BE2C (cell line): ENCODE data around the gene ESPNL.

ENCODE experiments used
- DNase-seq: peaks from one replicate; pipeline ENCODE4 v3.0.0-alpha.2; 2020
- H3K27me3 ChIP-seq: fragments of 250-450 bp; sonication (Bioruptor Pico); 2 replicates; pipeline ENCODE4 v1.5.1; 2020; ENCODE audit warnings: mild to moderate bottlenecking
- H3K36me3 ChIP-seq: fragments of 250-450 bp; sonication (Bioruptor Pico); 2 replicates; pipeline ENCODE4 v1.5.1; 2020; ENCODE audit warnings: mild to moderate bottlenecking
- H3K4me1 ChIP-seq: fragments of 250-450 bp; sonication (Bioruptor Pico); 2 replicates; pipeline ENCODE4 v1.5.1; 2020
- H3K4me3 ChIP-seq: 2 replicates; pipeline ENCODE4 v1.5.1; 2011; ENCODE audit warnings: low read depth, low read length
- H3K9me3 ChIP-seq: fragments of 250-450 bp; sonication (Bioruptor Pico); 2 replicates; pipeline ENCODE4 v1.5.1; 2020
- TF ChIP-seq, protein P1 (sequence below): IDR thresholded peaks from 2 replicates; pipeline ENCODE4 v1.5.1; 2012; ENCODE audit warnings: mild to moderate bottlenecking, low read depth, low read length

ESPNL gene

GRCh38 chr2:238164906-238165287, 64.8 kb downstream of the ESPNL start:
- Histone ChIP-seq H3K4me1 (no peaks in the 10 kb centered on the region), H3K36me3 (peaks cover 13% of the 10 kb centered on the region), H3K27me3 (peaks cover 22% of the 10 kb centered on the region), H3K9me3 (no peaks in the 10 kb centered on the region), H3K4me3 (no peak overlapping the region)
- TF ChIP-seq, protein P1, sequence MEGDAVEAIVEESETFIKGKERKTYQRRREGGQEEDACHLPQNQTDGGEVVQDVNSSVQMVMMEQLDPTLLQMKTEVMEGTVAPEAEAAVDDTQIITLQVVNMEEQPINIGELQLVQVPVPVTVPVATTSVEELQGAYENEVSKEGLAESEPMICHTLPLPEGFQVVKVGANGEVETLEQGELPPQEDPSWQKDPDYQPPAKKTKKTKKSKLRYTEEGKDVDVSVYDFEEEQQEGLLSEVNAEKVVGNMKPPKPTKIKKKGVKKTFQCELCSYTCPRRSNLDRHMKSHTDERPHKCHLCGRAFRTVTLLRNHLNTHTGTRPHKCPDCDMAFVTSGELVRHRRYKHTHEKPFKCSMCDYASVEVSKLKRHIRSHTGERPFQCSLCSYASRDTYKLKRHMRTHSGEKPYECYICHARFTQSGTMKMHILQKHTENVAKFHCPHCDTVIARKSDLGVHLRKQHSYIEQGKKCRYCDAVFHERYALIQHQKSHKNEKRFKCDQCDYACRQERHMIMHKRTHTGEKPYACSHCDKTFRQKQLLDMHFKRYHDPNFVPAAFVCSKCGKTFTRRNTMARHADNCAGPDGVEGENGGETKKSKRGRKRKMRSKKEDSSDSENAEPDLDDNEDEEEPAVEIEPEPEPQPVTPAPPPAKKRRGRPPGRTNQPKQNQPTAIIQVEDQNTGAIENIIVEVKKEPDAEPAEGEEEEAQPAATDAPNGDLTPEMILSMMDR: no peak
- no peak for DNase-seq

DNA sequence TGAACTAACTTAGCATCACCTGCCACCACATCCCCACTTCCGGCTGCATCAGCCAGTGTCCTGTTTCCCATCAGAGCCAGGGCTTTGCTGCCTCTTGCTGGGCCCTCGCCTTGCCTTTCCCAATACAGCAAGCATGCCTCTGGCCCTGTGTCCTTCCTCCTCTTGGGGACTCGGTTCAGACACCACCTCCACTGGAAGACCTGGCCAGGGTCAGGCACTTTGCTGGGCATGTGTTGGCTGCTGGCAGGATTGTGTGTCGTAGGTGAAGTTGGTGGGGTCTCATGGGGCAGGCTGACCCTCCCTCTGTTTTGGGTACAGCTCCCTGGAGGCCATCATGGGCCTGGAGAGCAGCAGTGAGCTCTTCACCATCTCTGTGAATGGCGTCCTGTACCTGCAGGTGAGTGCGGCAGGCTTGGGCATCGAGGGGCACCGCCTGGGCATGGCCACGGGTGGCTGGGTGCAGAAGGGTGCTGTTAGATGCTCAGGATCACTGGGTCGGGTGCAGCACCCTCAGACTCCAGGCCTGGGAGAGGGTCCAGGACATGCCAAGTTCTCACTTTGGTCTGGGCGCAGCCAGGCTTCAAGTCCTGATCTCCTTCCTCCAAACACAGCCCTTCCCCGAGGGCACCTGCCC, 65.3 kb downstream of the ESPNL start:
- DNase-seq: no peak
- Histone ChIP-seq H3K27me3 (peaks cover 22% of the 10 kb centered on the region), H3K4me3 (no peak overlapping the region), H3K36me3 (peaks cover 17% of the 10 kb centered on the region), H3K9me3 (no peaks in the 10 kb centered on the region), H3K4me1 (no peaks in the 10 kb centered on the region)
- TF ChIP-seq, protein P1: no peak

DNA sequence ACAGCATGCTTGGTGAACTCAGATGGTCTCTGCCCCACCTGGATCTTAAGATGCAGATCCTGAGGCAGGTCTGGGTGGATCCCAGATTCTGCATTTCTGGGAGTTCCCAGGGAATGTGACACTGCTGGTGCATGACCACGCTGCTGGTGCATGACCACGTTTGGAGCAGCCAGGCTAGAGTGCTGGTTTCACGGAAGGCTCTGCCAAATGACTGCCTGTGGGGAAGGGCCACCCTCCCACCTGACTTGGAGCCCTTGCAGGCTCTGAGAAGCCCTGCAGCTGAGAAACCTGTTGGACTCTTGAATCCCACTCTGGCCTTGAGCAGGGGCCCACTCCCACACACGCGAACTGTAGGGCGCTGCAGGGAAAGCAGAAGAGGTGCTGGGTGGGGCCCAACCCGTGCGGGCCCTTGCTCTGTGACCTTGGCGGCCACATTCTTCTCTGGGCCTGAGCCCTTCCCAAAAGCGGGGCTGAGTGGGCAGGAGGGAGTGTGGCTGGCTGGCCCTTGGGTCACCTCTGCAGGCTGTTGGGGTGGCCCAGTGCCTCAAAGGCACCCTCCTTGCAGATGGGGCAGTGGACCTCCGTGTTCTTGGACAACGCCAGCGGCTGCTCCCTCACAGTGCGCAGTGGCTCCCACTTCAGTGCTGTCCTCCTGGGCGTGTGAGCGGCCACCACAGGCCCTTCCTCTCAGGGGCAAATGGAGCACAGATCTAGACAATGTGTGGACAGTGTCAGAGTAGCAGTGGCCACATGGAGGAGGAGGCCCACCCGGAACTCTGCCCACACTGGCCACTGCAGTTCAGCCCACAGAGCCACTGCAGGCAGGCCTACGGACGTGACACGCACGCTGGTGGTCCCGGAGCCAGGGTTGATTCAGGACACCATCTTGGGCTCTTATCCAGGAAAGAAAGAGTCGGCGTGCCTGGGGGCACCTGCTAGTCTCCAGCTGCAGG, 66.5 kb downstream of the ESPNL start:
- Histone ChIP-seq H3K36me3 (peaks cover 21% of the 10 kb centered on the region), H3K9me3 (no peaks in the 10 kb centered on the region), H3K27me3 (peaks cover 19% of the 10 kb centered on the region), H3K4me3 (no peak overlapping the region), H3K4me1 (no peaks in the 10 kb centered on the region)
- DNase-seq: no peak
- TF ChIP-seq, protein P1: no peak

- peaks cover 19% of the 10 kb centered on the region for H3K27me3 ChIP-seq
- peaks cover 25% of the 10 kb centered on the region for H3K36me3 ChIP-seq
- H3K4me3 ChIP-seq: no peak overlapping the region
- no peaks in the 10 kb centered on the region for H3K4me1 ChIP-seq
- DNase-seq: no peak
- TF ChIP-seq, protein P1: no peak
- H3K9me3 ChIP-seq: no peaks in the 10 kb centered on the region
Observed at GRCh38 chr2:238167344-238167715, 67.2 kb downstream of the ESPNL start.

DNA sequence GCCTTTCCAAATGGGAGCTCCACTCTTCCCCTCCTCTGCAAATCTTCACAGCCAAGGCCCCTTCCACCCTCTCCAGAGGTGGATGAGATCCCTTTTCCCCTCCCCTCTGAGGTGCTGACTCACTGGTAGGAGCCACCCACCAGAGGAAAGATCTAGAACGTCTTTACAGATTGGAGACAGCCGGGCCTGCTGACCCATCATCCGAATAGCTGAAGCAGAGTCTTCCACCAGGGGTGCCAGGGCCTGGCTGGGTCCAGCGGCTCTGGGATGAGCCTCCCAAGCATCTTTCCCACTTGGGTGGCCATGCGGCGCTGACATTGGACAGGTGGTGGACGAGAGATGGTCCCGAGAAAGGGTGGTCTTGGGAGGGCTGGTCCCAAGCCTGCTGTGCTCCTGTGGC, 67.6 kb downstream of the ESPNL start:
- TF ChIP-seq, protein P1: no peak
- DNase-seq: no peak
- H3K27me3 ChIP-seq: peaks cover 17% of the 10 kb centered on the region

More for the DNA sequence above, 67.6 kb downstream of the ESPNL start:
- Histone ChIP-seq H3K36me3 (peaks cover 29% of the 10 kb centered on the region), H3K4me1 (no peaks in the 10 kb centered on the region), H3K4me3 (no peak overlapping the region), H3K9me3 (no peaks in the 10 kb centered on the region)
